CD4-positive, CD25-positive, alpha-beta regulatory T cell (primary cell): ENCODE data around the gene STRN4. TPM values are rescaled to one million over a fixed set of nuclear protein-coding genes. Genes with fewer than 3 reads are reported as not detected.

Experiments
- ATAC-seq, 2 donors: fragments of 150-1000 bp; cut with Tn5 transposase; one replicate each; pipeline ENCODE4 v1.10.0; 2021; ENCODE audit warnings: low read depth in 2 of 2, moderate number of reproducible peaks in 2 of 2, moderate library complexity in 1 of 2
- DNase-seq, 3 donors: peaks; one replicate each; pipeline versions ENCODE4 v3.0.0 to v3.0.0-alpha.2; 2012 to 2022; ENCODE audit warnings: mixed read lengths in 1 of 3
- H3K27ac ChIP-seq: one replicate; pipeline ENCODE4 v1.7.0; 2013; ENCODE audit warnings: mild to moderate bottlenecking, low read length; ENCODE audit not compliant: insufficient read depth, poor library complexity, severe bottlenecking
- H3K27me3 ChIP-seq: one replicate; pipeline ENCODE4 v1.7.0; 2013; ENCODE audit warnings: low read length; ENCODE audit not compliant: control insufficient read depth, insufficient read depth
- H3K36me3 ChIP-seq: one replicate; pipeline ENCODE4 v1.7.0; 2013; ENCODE audit warnings: mild to moderate bottlenecking, low read length, moderate library complexity; ENCODE audit not compliant: control insufficient read depth, insufficient read depth
- H3K4me1 ChIP-seq: 2 replicates; pipeline ENCODE4 v1.7.0; 2013; ENCODE audit warnings: mild to moderate bottlenecking, low read length; ENCODE audit not compliant: insufficient read depth, control insufficient read depth, poor library complexity, severe bottlenecking
- H3K4me3 ChIP-seq: one replicate; pipeline ENCODE4 v1.7.0; 2013; ENCODE audit warnings: low read depth, mild to moderate bottlenecking, low read length, moderate library complexity
- H3K9me3 ChIP-seq, 2 experiments: 1 replicate in 1 of 2; 2 replicates in 1 of 2; pipeline ENCODE4 v1.7.0; 2013; ENCODE audit warnings: low read length in 2 of 2, mild to moderate bottlenecking in 1 of 2, moderate library complexity in 1 of 2; ENCODE audit not compliant: control insufficient read depth in 2 of 2
- H3K27ac Mint-ChIP-seq, 3 donors: one replicate each; pipeline ENCODE4 v1.8.0; 2020 to 2022; ENCODE audit warnings: mild to moderate bottlenecking in 3 of 3, mixed read lengths in 3 of 3, moderate library complexity in 2 of 3
- H3K27me3 Mint-ChIP-seq: one replicate; pipeline ENCODE4 v1.8.0; 2022; ENCODE audit warnings: mild to moderate bottlenecking, mixed read lengths
- H3K36me3 Mint-ChIP-seq: one replicate; pipeline ENCODE4 v1.8.0; 2020; ENCODE audit warnings: mixed read lengths
- H3K4me1 Mint-ChIP-seq, 4 donors: one replicate each; pipeline ENCODE4 v1.8.0; 2020 to 2022; ENCODE audit warnings: mixed read lengths in 4 of 4, mild to moderate bottlenecking in 1 of 4
- H3K4me3 Mint-ChIP-seq, 4 donors: one replicate each; pipeline ENCODE4 v1.8.0; 2020 to 2022; ENCODE audit warnings: mild to moderate bottlenecking in 4 of 4, mixed read lengths in 4 of 4, moderate library complexity in 3 of 4
- H3K9me3 Mint-ChIP-seq, 7 donors: one replicate each; pipeline ENCODE4 v1.8.0; 2020 to 2022; ENCODE audit warnings: mixed read lengths in 7 of 7, mild to moderate bottlenecking in 3 of 7, moderate library complexity in 2 of 7
- polyA plus RNA-seq, 4 donors: library from polyadenylated mRNA; unstranded; fragments of 300-500 nt; fragmentation: Illumina TruSeq; gene quantifications; one replicate each; pipeline ENCODE4 v1.2.3, GENCODE V29; 2021
- total RNA-seq: library from RNA; stranded (reverse); gene quantifications from one replicate; pipeline ENCODE4 v1.2.3, GENCODE V29; 2022

The STRN4 gene
- total and polyA plus RNA-seq, 5 donors from 2014 or later = 11.9 to 121 (median 15.5) TPM

DNA sequence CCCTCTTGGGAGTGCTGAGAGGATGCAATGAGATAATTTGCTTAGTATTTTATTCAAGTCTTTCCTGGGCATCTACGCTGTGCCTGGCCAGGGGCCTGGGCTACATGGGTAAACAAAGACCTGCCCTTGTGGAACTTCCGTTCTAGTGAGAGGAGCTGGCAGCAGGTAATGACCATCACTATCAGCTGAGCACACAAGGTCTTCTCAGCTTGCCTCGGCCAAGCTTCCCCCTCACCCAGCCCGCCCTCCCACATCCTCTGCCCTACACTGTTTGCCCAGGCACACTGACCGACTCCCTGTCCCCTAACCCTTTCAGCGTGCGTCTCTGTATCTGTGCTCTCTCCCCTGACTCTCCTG, 9.0 kb downstream of the STRN4 start:
- no peak for DNase-seq
- Mint-ChIP-seq H3K27me3 (no peaks in the 10 kb centered on the region), H3K4me1 (peaks cover 8 to 30% (median 21%) of the 10 kb centered on the region in 4 donors), H3K27ac (no peak overlapping the region), H3K9me3 (peaks cover 0 to 2% (median 0%) of the 10 kb centered on the region in 7 donors), H3K36me3 (peaks cover 21% of the 10 kb centered on the region), H3K4me3 (no peak overlapping the region)
- H3K4me3 ChIP-seq = no peak overlapping the region
- H3K27ac ChIP-seq = no peak overlapping the region
- no peaks in the 10 kb centered on the region for H3K9me3 ChIP-seq
- H3K36me3 ChIP-seq = peaks cover 56% of the 10 kb centered on the region
- no peaks in the 10 kb centered on the region for H3K27me3 ChIP-seq
- peaks cover 3% of the 10 kb centered on the region for H3K4me1 ChIP-seq
- ATAC-seq = no peak

DNA sequence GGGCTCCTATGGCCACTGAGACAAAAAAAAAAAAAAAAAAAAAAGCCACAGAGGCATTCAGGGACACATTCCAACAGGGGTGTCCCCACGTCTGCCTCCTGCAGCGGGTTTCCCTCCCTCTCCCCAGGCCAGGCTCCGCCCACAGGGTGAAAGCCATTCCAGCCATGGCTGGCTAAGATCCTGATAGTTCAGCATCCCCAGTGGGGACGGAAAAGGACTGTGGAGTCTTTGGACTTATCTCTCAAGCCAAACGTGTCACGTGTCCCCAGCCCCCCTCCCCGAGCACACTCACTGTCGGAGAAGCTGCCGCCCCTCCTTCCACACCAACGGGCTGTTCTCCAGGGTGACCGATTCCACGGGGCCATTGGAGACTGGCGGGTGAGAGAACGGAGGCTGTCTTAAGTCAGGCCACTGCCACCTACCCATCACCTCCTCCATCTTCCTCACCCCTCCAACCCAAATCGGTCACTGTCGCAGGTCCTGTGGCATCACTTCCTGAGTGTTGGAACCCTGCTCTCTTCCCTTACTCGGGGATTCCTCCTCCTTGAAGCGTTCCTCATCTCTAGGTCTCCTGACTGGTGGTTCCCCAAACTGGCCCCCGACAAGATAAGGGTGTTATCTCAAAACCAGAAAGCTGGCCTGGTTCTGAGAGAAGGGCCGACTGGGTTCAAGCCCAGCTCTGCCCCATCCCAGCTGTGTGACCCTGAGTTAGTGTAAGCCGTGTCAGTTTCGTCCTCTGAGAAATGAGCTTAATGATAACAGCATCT, 9.5 kb downstream of the STRN4 start:
- Mint-ChIP-seq H3K27ac (no peak overlapping the region), H3K9me3 (peaks cover 0 to 1% (median 0%) of the 10 kb centered on the region in 7 donors), H3K27me3 (no peaks in the 10 kb centered on the region), H3K4me1 (peaks cover 8 to 24% (median 20%) of the 10 kb centered on the region in 4 donors), H3K4me3 (no peak overlapping the region), H3K36me3 (peaks cover 22% of the 10 kb centered on the region)
- Histone ChIP-seq H3K4me1 (no peaks in the 10 kb centered on the region), H3K4me3 (no peak overlapping the region), H3K27me3 (no peaks in the 10 kb centered on the region), H3K27ac (no peak overlapping the region), H3K9me3 (no peaks in the 10 kb centered on the region), H3K36me3 (peaks cover 62% of the 10 kb centered on the region)
- no peak for ATAC-seq
- DNase-seq = no peak

DNA sequence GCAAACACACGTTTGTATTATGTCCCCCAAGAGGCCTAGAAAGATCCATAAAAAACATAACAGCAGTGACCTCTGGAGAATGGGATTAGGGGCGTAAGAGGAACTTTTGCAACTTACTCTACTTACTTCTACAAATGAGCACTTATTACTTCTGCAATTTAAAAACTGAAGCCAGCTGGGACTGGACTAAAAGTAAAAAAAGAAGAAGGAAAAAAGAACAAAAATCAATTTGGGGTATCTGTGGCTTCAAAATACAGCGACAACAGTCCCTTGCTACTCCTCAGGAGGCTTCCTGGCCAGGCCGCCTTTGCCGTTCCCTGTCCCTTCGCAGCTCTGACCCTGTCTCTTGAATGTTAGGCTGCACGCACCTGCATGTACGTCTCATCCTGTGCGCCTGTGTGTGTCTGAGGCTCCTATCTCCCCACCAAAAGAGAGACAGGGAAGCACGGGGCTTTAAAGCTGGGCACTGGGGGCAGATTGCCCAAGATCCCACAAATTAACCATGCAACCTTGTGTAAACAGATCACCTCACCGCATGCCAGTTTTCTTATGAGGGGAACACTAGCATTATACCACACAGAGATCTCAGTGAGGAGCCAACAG, 12.5 kb downstream of the STRN4 start:
- H3K27ac Mint-ChIP-seq = peak overlapping the region in 2 of 3 donors; percentile 48 to 76
- H3K9me3 ChIP-seq = no peaks in the 10 kb centered on the region
- ATAC-seq (no peak), DNase-seq (no peak)
- H3K27me3 Mint-ChIP-seq = no peaks in the 10 kb centered on the region
- H3K27ac ChIP-seq = no peak overlapping the region
- H3K9me3 Mint-ChIP-seq = no peaks in the 10 kb centered on the region
- no peak overlapping the region for H3K4me3 ChIP-seq
- peaks cover 0 to 10% (median 9%) of the 10 kb centered on the region in 4 donors for H3K4me1 Mint-ChIP-seq
- H3K4me1 ChIP-seq = no peaks in the 10 kb centered on the region
- peaks cover 35% of the 10 kb centered on the region for H3K36me3 Mint-ChIP-seq
- peaks cover 83% of the 10 kb centered on the region for H3K36me3 ChIP-seq
- H3K4me3 Mint-ChIP-seq = no peak overlapping the region
- no peaks in the 10 kb centered on the region for H3K27me3 ChIP-seq

DNA sequence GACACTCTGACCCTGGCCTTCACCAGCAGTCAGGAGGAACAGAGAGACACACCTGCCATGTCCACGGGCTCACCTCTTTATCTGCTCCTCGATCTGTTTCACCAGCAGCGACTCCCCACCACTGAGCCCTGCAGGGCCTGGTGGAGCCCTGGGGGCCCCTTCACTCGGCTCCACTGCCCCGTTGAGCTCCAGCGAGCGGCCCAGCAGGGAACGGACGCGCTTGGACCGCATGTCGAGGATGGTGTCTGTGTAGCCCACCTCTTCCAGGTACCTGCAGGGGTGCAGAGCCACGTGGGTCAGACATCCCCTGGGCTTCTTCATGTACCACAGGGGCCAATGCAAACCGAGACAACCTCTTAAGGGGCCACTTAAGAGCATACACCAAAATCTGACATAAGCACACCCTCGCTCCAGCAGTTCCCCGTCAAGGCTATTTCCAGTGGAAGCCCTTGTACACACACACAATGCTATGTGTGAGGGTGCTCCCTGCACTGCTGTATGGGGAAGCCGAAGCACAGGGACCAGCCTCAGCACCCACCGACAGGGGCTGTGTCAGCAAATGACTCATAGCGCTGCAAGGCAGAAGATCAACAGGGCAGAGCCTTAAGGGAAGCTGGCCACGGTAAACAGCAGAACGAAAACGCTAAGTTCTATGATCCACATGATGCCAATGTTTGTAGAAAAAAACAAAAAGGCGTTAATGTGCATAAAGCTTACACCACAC, 13.1 kb downstream of the STRN4 start:
- H3K36me3 Mint-ChIP-seq = peaks cover 35% of the 10 kb centered on the region
- Histone ChIP-seq H3K9me3 (no peaks in the 10 kb centered on the region), H3K27ac (no peak overlapping the region), H3K36me3 (peaks cover 76% of the 10 kb centered on the region), H3K27me3 (no peaks in the 10 kb centered on the region), H3K4me1 (peaks cover 6% of the 10 kb centered on the region), H3K4me3 (no peak overlapping the region)
- H3K9me3 Mint-ChIP-seq = no peaks in the 10 kb centered on the region
- no peaks in the 10 kb centered on the region for H3K27me3 Mint-ChIP-seq
- no peak for DNase-seq
- no peak overlapping the region for H3K27ac Mint-ChIP-seq
- ATAC-seq = no peak
- peaks cover 0 to 14% (median 12%) of the 10 kb centered on the region in 4 donors for H3K4me1 Mint-ChIP-seq
- no peak overlapping the region for H3K4me3 Mint-ChIP-seq

DNA sequence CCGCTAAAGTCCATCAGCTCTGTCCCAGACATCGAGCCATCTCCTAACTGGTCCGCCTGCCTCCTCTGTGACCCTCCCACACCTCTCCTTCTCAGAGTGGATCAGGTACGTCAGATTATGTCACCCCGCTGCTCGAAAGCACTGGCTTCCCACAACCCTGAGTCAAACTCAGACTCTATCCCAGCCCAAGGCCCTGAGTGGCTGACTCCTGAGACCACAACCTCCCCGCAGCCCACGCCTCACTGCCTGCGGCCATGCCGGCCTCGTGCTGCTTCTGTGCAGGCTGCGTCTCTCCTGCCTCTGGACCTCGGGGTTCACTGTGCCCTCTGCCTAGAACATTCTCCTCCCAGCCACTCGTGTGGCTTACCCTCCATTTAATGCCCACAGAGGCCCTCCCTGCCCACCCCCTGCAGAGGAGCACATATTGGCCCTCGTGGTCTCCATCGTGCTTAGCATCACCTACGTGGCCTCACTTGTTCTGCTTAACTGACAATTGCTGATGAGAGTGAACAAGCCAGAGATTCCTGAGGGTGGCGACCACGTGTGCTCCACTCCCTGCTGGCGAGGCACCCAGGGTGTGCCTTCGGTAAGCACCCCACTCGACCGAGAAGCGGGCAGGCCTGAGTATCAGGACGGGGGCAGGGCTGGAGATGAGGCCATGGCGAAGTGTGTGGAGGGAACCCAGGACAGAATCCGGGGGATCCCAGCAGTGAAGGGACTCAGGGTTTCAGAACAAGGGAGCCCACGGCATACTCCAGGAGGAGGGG, 13.9 kb downstream of the STRN4 start:
- Mint-ChIP-seq H3K36me3 (peaks cover 29% of the 10 kb centered on the region), H3K27ac (no peak overlapping the region), H3K4me1 (peaks cover 0 to 16% (median 13%) of the 10 kb centered on the region in 4 donors), H3K27me3 (no peaks in the 10 kb centered on the region), H3K4me3 (no peak overlapping the region), H3K9me3 (no peaks in the 10 kb centered on the region)
- Histone ChIP-seq H3K36me3 (peaks cover 70% of the 10 kb centered on the region), H3K27me3 (no peaks in the 10 kb centered on the region), H3K27ac (no peak overlapping the region), H3K4me3 (no peak overlapping the region), H3K4me1 (peaks cover 9% of the 10 kb centered on the region), H3K9me3 (no peaks in the 10 kb centered on the region)
- DNase-seq (no peak), ATAC-seq (no peak)

DNA sequence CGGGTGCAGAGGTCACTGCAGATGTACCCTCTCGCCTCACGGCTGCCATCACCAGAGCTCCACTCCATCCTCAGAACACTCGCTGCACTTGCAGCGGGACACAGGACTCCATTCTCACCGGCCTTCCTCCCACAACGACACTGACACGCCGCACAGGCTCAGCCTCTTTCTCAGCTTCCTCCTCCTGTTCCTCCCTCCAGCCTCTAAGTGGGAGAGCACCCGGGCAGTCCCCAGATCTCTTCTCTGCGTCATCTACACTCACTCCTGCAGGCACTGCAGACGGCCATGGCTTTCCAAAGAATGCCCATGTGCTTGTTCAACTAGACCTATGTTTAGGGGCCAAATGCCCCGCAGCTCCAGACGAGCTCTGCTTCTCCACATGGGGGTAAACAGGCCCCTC, 14.7 kb downstream of the STRN4 start:
- Histone ChIP-seq H3K4me3 (no peak overlapping the region), H3K27ac (no peak overlapping the region), H3K27me3 (no peaks in the 10 kb centered on the region), H3K4me1 (peaks cover 9% of the 10 kb centered on the region), H3K9me3 (no peaks in the 10 kb centered on the region), H3K36me3 (peaks cover 70% of the 10 kb centered on the region)
- H3K27me3 Mint-ChIP-seq = no peaks in the 10 kb centered on the region
- ATAC-seq (no peak), DNase-seq (no peak)
- H3K27ac Mint-ChIP-seq = peak overlapping the region; percentile 40 to 92 (median 55)
- peaks cover 29% of the 10 kb centered on the region for H3K36me3 Mint-ChIP-seq
- peaks cover 0 to 16% (median 13%) of the 10 kb centered on the region in 4 donors for H3K4me1 Mint-ChIP-seq
- H3K4me3 Mint-ChIP-seq = no peak overlapping the region
- no peaks in the 10 kb centered on the region for H3K9me3 Mint-ChIP-seq

DNA sequence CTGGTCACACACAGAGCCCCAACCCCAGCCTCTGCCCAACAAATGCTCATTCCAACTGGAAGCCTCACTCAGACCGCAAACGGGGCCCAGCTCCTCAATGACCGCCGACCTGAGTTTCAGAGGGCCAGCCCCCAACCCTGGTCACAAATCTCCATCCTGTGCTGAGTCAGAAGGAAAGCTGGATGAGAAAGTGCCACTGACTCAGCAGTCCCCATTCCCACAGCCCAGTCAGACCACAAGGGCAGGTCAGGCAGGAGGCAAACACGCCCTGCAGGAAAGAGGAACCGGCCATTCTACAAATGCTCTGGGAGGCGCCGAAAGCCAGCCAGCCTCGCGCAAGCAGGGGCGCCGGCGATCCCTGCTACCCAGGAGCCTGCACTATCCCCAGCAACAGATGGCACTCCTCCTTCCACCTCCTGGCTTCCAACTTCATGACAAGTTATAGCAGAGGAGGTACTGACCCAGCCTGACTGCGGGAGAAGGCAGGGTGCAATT, 15.2 kb downstream of the STRN4 start:
- ATAC-seq (no peak), DNase-seq (no peak)
- Mint-ChIP-seq H3K4me3 (no peak overlapping the region), H3K36me3 (peaks cover 32% of the 10 kb centered on the region), H3K9me3 (no peaks in the 10 kb centered on the region), H3K4me1 (peaks cover 0 to 16% (median 13%) of the 10 kb centered on the region in 4 donors), H3K27ac (peak overlapping the region in 1 of 3 donors; percentile 40), H3K27me3 (no peaks in the 10 kb centered on the region)
- Histone ChIP-seq H3K4me3 (no peak overlapping the region), H3K4me1 (peaks cover 9% of the 10 kb centered on the region), H3K27me3 (no peaks in the 10 kb centered on the region), H3K27ac (no peak overlapping the region), H3K36me3 (peaks cover 70% of the 10 kb centered on the region), H3K9me3 (no peaks in the 10 kb centered on the region)
